ENCODE data around the gene SPTBN5.
A peak's percentile ranks its signal among the peaks of the same experiment; 100 is the strongest.

The SPTBN5 gene

GRCh38 chr15:41865490-41866055 is 28.3 kb downstream of the SPTBN5 start:
- no peak for DNase-seq

- no peak for DNase-seq
Observed at GRCh38 chr15:41862515-41863116, 31.2 kb downstream of the SPTBN5 start.

GRCh38 chr15:41861736-41862356 is 32.0 kb downstream of the SPTBN5 start:
- DNase-seq, result no peak

- DNase-seq, result no peak
Observed at GRCh38 chr15:41860049-41860828, 33.6 kb downstream of the SPTBN5 start.

- DNase-seq, result no peak
Observed at GRCh38 chr15:41858756-41859155, 35.1 kb downstream of the SPTBN5 start.

- no peak for DNase-seq
Observed at GRCh38 chr15:41857316-41857715, 36.5 kb downstream of the SPTBN5 start.

- DNase-seq, result no peak
Observed at GRCh38 chr15:41856716-41857115, 37.1 kb downstream of the SPTBN5 start.

GRCh38 chr15:41856262-41856661 is 37.6 kb downstream of the SPTBN5 start:
- DNase-seq, result no peak

GRCh38 chr15:41855261-41855961 is 38.4 kb downstream of the SPTBN5 start:
- DNase-seq, result no peak

GRCh38 chr15:41854443-41854842 is 39.4 kb downstream of the SPTBN5 start:
- no peak for DNase-seq

GRCh38 chr15:41853831-41854230 is 40.0 kb downstream of the SPTBN5 start:
- DNase-seq, result no peak

GRCh38 chr15:41852736-41853590 is 40.9 kb downstream of the SPTBN5 start:
- no peak for DNase-seq

- no peak for DNase-seq
Observed at GRCh38 chr15:41851755-41852370, 42.0 kb downstream of the SPTBN5 start.

GRCh38 chr15:41851167-41851523 is 42.7 kb downstream of the SPTBN5 start:
- no peak for DNase-seq

- no peak for DNase-seq
Observed at GRCh38 chr15:41850482-41851166, 43.2 kb downstream of the SPTBN5 start.

- DNase-seq, result no peak
Observed at GRCh38 chr15:41849861-41850260, 44.0 kb downstream of the SPTBN5 start.

GRCh38 chr15:41849204-41849603 is 44.6 kb downstream of the SPTBN5 start:
- DNase-seq, result no peak

- DNase-seq, result peak in 2 of 5 experiments; percentile 38
Observed at GRCh38 chr15:41848631-41849030, 45.2 kb downstream of the SPTBN5 start.

- DNase-seq, result no peak
Observed at GRCh38 chr15:41847981-41848380, 45.9 kb downstream of the SPTBN5 start.

GRCh38 chr15:41847206-41847605 is 46.6 kb downstream of the SPTBN5 start:
- DNase-seq, result no peak

- DNase-seq, result no peak
Observed at GRCh38 chr15:41844814-41845213, 49.0 kb downstream of the SPTBN5 start.

All from T-helper 2 cell (primary cell).